DMS153 (cell line): Measurements from ENCODE around the gene SARDH.

ENCODE experiments used
- DNase-seq: peaks from one replicate; lab custom pipeline; 2025; lab: John Stamatoyannopoulos, UW

SARDH gene

GRCh38 chr9:133667759-133668450 lies 70.2 kb downstream of the SARDH start:
- DNase-seq, result no peak

- no peak for DNase-seq
These were observed 71.3 kb downstream of the SARDH start for GRCh38 chr9:133666845-133667244.

- no peak for DNase-seq
These were observed 71.8 kb downstream of the SARDH start for GRCh38 chr9:133666387-133666786.

- DNase-seq, result no peak
These were observed 72.6 kb downstream of the SARDH start for GRCh38 chr9:133665535-133665934.

- no peak for DNase-seq
These were observed 73.1 kb downstream of the SARDH start for GRCh38 chr9:133665096-133665495.

GRCh38 chr9:133664173-133665050 lies 73.7 kb downstream of the SARDH start:
- DNase-seq, result peak; percentile 40

- no peak for DNase-seq
These were observed 76.2 kb downstream of the SARDH start for GRCh38 chr9:133661846-133662540.

- no peak for DNase-seq
These were observed 78.6 kb downstream of the SARDH start for GRCh38 chr9:133659516-133659915.

- peak; percentile 33 for DNase-seq
These were observed 79.4 kb downstream of the SARDH start for GRCh38 chr9:133658442-133659431.

- DNase-seq, result peak; percentile 67
These were observed 81.0 kb downstream of the SARDH start for GRCh38 chr9:133657120-133657661.

- peak; percentile 67 for DNase-seq
These were observed 81.7 kb downstream of the SARDH start for GRCh38 chr9:133656211-133657119.

GRCh38 chr9:133655701-133656100 lies 82.5 kb downstream of the SARDH start:
- no peak for DNase-seq

GRCh38 chr9:133654736-133655657 lies 83.2 kb downstream of the SARDH start:
- DNase-seq, result no peak

- no peak for DNase-seq
These were observed 84.5 kb downstream of the SARDH start for GRCh38 chr9:133653638-133654037.

- DNase-seq, result no peak
These were observed 88.1 kb downstream of the SARDH start for GRCh38 chr9:133650026-133650425.

GRCh38 chr9:133649194-133649593 lies 89.0 kb downstream of the SARDH start:
- DNase-seq, result no peak

GRCh38 chr9:133647765-133648469 lies 90.2 kb downstream of the SARDH start:
- DNase-seq, result no peak

- no peak for DNase-seq
These were observed 91.0 kb downstream of the SARDH start for GRCh38 chr9:133647148-133647547.
